ENCODE data around the gene OS9.
"Not testable (repeated sequence)": the region's sequence is repeated elsewhere in the genome, so short reads cannot be mapped to it uniquely, and the experiment has no call there.

Gene OS9, protein sequence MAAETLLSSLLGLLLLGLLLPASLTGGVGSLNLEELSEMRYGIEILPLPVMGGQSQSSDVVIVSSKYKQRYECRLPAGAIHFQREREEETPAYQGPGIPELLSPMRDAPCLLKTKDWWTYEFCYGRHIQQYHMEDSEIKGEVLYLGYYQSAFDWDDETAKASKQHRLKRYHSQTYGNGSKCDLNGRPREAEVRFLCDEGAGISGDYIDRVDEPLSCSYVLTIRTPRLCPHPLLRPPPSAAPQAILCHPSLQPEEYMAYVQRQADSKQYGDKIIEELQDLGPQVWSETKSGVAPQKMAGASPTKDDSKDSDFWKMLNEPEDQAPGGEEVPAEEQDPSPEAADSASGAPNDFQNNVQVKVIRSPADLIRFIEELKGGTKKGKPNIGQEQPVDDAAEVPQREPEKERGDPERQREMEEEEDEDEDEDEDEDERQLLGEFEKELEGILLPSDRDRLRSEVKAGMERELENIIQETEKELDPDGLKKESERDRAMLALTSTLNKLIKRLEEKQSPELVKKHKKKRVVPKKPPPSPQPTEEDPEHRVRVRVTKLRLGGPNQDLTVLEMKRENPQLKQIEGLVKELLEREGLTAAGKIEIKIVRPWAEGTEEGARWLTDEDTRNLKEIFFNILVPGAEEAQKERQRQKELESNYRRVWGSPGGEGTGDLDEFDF

DNA sequence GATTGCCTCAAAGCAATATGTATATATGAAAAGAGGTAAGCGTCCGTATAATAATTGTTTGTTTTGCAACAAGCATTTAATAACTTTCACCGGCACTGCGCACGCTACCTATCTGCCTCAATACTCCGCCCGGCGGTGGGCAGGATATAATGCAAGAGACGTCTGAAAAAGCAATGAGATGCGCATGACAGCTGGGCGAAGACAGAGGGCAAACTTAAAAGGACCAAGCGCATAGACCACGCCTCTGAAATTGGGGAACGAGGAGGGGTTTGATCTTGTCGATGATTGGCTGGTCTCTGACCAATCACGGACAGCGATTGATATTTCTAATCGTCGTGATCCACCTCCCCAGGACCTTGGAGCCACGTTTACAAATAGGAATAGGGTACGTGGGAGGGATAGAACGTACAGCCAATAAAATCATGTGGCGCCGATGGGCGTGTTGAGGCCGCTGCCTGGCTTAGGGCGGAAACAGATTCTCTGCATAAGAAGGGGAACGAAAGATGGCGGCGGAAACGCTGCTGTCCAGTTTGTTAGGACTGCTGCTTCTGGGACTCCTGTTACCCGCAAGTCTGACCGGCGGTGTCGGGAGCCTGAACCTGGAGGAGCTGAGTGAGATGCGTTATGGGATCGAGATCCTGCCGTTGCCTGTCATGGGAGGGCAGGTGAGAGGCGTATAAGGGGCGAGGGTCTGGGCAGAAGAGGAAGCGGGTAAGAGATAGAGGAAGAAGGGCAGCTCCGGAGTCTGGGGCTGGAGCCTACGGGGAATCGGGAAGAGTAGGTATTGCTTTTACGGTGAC is at the start of gene OS9:
Gene OS9, plus strand, starts transcription at position 474 of the 800 bp plus-strand sequence. Its CDS starts 30 bp downstream, at position 504.
- DNase-seq (ENCODE audit: low spot score): peak; percentile 98

DNA sequence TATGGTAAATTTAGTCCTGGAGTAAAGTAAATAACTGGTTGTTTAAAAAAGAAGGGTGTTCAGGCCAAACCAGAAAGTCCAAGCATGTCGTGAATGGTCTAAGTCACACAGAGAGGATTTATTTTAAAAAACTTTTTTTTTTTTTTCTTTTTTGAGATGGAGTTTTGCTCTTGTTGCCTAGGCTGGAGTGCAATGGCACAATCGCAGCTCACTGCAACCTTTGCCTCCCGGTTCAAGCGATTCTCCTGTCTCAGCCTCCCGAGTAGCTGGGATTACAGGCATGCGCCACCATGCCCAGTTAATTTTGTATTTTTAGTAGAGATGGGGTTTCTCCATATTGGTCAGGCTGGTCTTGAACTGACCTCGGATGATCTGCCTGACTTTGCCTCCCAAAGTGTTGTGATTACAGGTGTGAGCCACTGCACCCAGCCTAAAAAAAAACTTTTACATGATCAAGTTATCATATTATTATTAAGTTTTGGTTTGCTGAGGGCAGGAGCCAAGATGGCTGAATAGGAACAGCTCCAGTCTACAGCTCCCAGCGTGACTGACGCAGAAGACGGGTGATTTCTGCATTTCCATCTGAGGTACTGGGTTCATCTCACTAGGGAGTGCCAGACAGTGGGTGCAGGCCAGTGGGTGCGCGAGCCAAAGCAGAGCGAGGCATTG is 47.8 kb upstream of the OS9 start:
- not testable (repeated sequence) for DNase-seq (ENCODE audit: low spot score)

DNA sequence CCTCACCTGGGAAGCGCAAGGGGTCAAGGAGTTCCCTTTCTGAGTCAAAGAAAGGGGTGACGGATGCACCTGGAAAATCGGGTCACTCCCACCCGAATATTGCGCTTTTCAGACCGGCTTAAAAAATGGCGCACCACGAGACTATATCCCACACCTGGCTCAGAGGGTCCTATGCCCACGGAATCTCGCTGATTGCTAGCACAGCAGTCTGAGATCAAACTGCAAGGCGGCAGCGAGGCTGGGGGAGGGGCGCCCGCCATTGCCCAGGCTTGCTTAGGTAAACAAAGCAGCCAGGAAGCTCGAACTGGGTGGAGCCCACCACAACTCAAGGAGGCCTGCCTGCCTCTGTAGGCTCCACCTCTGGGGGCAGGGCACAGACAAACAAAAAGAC is 47.3 kb upstream of the OS9 start:
- DNase-seq (ENCODE audit: low spot score): not testable (repeated sequence)

DNA sequence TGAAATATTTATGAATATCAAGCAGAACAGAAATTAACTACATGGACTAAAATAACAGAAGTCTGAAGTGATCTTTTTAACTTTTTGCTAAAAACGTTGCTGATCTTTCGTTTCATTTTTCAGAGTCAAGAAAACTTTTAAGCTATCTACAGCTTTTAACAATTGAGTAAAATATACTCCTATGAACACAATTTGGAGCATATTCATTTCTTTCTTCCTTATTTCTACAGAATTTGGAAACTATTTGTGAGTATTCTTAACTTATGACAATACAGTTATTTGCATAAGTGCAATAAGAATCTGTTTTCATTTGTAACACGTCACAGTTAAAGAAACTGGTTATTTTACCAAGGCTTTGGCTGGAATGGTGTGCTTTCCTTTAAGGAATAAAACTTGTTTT is 39.9 kb upstream of the OS9 start:
- DNase-seq (ENCODE audit: low spot score): no peak

DNA sequence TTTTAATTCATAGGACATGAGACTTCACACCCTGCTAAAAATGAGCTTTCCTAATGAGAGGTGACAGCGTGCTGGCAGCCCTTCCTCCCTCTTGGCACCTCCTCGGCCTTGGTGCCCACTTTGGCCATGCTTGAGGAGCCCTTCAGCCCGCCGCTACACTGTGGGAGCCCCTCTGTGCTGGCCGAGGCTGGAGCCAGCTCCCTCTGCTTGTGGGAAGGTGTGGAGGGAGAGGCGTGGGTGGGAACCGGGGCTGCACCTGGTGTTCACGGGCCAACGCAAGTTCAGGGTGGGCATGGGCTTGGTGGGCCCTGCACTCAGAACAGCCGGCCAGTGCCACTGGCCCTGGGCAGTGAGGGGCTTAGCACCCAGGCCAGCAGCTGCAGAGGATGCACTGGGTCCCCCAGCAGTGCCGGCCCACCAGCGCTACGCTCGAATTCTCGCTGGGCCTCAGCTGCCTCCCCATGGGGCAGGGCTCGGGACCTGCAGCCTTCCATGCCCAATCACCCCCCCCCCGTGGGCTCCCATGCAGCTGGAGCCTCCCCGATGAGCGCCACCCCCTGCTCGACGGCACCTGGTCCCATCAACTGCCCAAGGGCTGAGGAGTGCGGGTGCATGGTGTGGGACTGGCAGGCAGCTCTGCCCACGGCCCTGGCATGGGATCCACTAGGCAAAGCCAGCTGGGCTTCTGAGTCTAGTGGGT is 38.2 kb upstream of the OS9 start:
- DNase-seq (ENCODE audit: low spot score): no peak

DNA sequence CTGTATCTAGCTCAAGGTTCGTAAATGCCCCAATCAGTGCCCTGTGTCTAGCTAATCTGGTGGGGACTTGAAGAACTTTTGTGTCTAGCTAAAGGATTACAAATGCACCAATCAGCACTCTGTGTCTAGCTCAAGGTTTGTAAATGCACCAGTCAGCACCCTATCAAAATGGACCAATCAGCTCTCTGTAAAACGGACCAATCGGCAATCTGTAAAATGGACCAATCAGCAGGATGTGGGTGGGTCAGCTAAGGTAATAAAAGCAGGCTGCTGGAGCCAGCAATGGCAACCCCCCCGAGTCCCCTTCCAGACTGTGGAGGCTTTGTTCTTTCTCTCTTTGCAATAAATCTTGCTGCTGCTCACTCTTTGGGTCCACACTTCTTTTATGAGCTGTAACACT is 37.5 kb upstream of the OS9 start:
- DNase-seq (ENCODE audit: low spot score): not testable (repeated sequence)

DNA sequence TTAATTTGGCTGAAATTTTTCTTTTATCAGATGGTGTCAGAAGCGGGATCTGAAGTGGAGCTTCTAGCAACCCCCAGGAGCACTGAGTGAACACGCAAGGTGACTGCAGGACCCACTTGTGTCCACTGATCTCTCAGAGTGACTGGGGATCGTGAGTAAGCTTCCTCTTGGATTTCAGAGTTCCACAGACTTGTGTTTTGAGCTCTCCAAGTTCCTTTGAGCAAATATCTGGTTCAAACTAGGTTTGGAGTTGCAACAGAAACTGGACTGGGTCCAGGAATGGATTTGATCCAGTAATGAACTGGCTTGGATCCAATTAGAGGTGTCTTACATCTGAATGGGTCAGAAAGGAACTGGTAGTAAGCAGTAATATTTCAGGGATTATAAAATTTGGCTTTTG is 36.2 kb upstream of the OS9 start:
- no peak for DNase-seq (ENCODE audit: low spot score)

DNA sequence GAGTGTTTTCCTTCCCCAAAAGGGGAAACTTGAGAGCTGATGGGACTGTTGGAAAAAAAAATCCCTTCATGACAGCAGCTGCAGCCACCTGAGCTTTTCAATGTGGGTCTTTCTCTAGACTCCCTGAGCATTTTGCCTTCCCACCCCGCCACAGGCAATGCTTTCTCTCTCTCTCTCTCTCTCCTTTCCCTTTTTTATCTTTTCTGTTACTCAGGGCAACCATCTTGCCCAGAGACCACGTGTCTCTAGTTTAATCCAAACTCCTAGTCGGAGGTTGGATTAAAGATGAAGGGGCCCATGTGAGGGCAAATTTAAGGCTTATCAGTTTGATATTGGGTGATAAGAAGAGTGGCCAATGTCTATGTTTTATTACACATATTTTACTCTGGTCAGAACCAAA is 35.0 kb upstream of the OS9 start:
- DNase-seq (ENCODE audit: low spot score): no peak

DNA sequence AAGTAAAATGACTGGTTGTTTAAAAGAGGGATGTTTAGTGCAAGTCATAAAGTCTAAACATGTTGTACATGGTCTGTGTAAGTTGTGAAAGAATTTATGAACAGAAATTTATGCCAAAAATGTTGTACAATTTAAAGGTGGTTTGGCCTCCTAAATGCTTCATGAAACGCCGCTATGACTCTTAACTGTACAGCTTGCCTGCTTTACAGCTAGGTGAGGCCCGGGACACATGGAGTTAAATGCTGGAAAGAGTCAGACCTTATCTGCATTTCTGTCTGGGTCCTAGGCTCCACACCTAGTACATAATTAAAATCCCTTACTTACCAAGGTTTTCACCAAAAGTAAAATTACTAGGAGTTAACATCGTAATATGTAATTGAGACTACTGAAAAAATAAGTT is 32.6 kb upstream of the OS9 start:
- DNase-seq (ENCODE audit: low spot score): no peak

DNA sequence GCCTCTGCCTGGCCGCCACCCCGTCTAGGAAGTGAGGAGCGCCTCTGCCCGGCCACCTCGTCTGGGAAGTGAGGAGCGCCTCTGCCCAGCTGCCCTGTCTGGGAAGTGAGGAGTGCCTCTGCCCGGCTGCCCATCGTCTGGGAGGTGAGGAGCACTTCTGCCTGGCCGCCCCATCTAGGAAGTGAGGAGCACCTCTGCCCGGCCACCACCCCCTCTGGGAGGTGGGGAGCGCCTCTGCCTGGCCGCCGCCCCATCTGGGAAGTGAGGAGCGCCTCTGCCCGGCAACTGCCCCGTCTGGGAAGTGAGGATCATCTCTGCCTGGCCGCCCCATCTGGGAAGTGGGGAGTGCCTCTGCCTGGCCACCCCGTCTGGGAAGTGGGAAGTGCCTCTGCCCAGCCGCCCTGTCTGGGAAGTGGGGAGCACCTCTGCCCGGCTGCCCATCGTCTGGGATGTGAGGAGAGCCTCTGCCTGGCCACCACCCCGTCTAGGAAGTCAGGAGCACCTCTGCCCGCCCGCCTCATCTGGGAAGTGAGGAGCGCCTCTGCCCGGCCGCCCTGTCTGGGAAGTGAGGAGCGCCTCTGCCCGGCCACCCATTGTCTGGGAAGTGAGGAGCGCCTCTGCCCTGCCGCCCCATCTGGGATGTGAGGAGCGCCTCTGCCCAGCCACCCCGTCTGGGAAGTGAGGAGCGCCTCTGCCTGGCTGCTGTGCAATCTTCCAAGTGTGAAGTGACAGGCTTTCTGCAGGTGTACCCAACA is 28.7 kb upstream of the OS9 start:
- not testable (repeated sequence) for DNase-seq (ENCODE audit: low spot score)

DNA sequence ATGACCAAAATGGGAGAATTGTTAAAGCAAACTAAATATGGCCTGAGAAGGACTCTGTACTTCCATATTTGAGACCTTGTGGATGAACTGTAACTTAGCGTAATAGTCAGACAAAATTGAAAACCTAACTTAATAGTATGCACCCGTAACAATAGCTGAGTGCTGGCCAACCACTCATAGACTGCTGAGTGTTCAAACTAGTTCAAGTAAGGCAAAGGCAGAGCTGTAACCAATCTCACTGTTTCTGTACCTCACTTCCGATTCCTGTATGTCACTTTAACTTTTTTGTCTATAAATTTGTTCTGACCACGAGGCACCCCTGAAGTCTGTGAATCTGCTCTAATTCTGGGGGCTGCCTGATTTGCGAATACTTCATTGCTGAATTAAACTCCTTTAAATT is 27.0 kb upstream of the OS9 start:
- no peak for DNase-seq (ENCODE audit: low spot score)

DNA sequence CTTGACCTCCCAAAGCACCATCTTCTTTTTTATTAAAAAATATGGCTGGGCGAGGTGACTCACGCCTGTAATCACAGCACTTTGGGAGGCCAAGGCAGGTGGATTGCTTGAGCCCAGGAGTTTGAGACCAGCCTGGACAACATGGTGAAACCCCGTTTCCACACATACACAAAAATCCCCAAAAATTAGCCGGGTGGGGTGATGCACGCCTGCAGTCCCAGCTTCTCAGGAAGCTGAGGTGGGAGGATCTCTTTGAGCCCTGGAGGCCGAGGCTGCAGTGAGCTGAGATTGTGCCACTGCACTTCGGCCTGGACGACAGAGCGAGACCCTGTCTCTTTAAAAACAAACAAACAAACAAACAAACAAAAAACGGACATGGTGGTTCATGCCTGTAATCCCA is 24.2 kb upstream of the OS9 start:
- not testable (repeated sequence) for DNase-seq (ENCODE audit: low spot score)

DNA sequence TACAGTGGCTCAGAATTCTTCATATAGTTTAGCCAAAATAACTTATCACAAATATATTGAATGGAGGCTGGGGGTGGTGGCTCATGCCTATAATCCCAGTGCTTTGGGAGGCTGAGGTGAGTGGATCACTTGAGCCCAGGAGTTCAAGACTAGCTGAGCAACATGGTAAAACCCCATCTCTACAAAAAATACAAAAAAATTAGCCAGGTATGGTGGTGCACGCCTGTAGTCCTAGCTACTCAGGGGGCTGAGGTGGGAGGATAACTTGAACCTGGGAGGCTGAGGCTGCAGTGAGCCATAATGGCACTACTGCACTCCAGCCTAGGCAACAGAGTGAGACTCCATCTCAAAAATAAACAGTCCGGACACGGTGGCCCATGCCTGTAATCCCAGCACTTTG is 22.1 kb upstream of the OS9 start:
- not testable (repeated sequence) for DNase-seq (ENCODE audit: low spot score)

DNA sequence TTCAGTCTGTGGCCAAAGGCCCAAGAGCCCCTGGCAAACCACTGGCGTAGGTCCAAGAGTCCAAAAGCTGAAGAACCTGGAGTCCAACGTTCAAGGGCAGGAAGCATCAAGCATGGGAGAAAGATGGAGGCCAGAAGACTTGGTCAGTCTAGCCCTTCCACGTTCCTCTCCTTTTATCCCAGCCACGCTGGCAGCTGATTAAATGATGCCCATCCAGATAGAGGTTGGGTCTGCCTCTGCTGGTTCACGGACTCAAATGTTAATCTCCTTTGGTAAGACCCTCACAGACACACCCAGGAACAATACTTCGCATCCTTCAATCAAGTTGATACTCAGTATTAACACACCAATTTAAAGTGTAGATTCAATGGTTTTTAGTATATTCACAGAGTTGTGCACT is 21.1 kb upstream of the OS9 start:
- DNase-seq (ENCODE audit: low spot score): no peak

DNA sequence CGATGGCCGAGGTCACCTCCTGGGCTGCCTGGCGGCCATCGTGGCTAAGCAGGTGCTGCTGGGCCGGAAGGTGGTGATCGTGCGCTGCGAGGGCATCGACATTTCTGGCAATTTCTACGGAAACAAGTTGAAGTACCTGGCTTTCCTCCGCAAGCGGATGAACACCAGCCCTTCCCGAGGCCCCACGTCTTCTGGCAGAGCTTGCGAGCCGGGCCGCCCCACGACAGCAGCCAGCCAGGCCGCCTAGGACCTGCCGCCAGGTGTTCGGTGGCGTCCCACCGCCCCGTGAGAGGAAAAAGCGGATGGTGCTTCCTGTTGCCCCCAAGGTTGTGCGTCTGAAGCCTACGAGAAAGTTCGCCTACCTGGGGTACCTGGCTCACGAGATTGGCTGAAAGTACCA is 19.2 kb upstream of the OS9 start:
- no peak for DNase-seq (ENCODE audit: low spot score)

DNA sequence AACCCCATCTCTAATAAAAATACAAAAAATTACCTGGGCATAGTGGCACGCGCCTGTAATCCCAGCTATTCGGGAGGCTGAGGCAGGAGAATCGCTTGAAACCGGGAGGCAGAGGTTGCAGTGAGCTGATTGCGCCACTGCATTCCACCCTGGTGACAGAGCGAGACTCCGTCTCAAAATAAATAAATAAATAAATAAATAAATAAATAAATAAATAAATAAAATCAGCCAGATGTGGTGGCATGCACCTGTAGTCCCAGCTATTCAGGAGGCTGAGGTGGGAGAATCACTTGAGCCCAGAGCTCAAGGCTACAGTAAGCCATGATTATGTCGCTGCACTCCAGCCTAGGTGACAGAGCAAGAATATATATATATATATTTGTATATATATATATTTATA is 16.0 kb upstream of the OS9 start:
- not testable (repeated sequence) for DNase-seq (ENCODE audit: low spot score)

DNA sequence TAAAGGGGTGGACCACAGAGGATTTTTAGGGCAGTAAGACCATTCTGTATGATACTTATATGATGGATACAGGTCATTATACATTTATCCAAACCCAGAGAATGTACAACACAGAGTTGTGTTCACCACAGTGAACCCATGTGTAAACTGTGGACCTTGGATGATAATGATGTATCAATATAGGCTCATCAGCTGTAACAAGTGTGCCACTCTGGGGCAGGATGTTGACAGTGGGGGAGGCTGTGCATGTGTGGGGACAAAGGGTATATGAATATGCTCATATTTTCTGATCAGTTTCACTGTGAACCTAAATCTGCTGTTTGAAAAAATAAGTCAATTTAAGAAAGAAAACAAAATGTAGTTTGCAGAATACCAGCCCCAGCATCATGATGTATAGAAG is 14.2 kb upstream of the OS9 start:
- no peak for DNase-seq (ENCODE audit: low spot score)

DNA sequence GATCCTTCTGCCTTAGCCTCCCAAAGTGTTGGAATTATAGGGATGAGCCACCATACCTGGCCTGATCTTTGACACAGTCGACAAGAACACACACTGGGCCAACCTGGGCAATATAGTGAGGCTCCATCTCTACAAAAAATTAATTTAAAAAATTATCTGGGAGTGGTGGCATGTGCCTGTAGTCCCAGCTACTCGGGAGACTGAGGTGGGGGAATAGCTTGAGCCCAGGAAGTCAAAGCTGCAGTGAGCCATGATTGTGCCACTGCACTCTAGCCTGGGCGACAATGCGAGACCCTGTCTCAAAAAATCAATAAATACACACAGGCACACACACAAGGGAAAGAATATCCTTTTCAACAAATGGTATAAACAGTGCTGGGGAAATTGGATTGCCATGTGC is 6.1 kb upstream of the OS9 start:
- DNase-seq (ENCODE audit: low spot score): no peak

DNA sequence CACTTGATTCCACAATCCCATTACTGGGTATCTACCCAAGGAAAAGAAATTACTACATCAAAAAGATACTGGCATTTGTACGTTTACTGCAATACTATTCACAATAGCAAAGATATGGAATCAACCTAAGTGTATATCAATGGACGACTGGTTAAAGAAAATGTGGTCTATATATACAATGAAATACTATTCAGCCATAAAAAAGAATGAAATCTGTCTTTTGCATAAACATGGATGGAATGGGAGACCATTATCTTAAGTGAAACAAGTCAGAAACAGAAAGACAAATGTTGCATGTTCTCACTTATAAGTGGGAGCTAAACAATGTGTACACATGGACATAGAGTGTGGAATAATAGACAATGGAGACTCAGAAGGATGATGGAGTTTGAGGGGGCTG is 5.0 kb upstream of the OS9 start:
- no peak for DNase-seq (ENCODE audit: low spot score)

DNA sequence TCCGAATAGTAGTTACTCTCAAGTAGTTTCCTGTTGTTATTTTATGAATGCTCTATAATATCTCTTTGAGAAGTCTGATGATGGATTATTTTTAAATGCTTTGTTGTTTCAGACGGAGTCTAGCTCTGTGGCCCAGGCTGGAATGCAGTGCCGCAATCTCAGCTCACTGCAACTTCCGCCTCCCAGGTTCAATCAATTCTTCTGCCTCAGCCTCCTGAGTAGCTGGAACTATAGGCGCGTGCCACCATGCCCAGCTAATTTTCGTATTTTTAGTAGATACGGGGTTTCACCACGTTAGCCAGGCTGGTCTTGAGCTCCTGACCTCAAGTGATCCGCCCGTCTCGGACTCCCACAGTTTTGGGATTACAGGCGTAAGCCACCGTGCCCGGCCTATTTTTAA is 1.4 kb upstream of the OS9 start:
- no peak for DNase-seq (ENCODE audit: low spot score)

DNA sequence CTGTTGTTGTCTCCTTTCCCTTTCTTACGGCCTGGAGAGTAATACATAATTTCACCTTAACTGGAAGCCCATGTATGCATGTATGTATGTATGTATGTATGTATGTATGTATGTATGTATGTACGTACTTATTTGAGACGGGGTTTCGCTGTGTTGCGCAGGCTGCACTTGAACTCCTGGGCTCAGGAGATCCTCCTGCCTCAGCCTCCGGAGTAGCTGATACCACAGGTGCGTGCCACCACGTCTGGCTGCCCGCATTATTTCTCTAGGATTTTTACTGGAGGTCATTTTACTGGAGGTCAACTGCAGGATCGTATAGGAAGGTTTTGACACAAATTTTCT is 644 bp upstream of the OS9 start:
- no peak for DNase-seq (ENCODE audit: low spot score)

Measured in GM03348 (cell line).